ENCODE results near the gene MEX3A.

DNA sequence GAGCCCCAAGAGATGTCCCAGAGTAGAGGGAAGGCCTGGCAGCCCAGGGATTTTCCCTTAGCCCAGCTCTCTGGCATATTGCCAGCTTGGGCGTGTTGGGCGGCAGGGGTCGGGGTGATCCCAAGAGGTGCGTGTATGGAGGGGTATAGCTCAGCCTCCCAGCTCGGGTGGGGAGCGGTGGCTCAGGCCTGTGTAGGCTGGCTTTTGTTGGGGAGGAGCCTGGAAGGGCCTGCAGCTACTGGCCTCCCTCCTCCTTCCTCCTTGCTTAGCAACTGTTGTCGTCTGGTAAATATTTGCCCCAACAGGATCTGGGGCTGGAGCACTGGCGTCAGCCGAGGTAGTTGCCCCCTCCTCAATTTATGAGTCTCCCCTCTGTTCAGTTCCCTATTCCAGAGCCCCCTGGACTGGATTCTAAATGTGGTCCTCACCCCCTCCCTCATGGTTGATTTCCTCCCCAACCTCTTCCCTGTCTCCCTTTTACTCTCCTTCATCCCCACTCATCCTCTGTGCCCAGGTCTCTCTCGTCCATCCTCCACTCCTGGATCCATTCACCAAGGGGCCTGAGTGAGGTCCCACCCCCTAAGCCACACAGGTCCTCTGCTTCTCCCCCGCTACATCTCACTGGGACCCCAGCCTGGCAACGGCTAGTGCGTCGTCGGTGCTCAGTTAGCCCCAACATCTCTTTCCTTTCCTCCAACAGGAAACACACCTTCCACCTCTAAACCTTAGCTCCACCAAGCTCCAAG is 22.0 kb upstream of the MEX3A start:
- TF ChIP-seq, protein P1, sequence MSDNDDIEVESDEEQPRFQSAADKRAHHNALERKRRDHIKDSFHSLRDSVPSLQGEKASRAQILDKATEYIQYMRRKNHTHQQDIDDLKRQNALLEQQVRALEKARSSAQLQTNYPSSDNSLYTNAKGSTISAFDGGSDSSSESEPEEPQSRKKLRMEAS (IDR thresholded peaks at IDR 0.05) = no peak
- TF ChIP-seq, protein P2, sequence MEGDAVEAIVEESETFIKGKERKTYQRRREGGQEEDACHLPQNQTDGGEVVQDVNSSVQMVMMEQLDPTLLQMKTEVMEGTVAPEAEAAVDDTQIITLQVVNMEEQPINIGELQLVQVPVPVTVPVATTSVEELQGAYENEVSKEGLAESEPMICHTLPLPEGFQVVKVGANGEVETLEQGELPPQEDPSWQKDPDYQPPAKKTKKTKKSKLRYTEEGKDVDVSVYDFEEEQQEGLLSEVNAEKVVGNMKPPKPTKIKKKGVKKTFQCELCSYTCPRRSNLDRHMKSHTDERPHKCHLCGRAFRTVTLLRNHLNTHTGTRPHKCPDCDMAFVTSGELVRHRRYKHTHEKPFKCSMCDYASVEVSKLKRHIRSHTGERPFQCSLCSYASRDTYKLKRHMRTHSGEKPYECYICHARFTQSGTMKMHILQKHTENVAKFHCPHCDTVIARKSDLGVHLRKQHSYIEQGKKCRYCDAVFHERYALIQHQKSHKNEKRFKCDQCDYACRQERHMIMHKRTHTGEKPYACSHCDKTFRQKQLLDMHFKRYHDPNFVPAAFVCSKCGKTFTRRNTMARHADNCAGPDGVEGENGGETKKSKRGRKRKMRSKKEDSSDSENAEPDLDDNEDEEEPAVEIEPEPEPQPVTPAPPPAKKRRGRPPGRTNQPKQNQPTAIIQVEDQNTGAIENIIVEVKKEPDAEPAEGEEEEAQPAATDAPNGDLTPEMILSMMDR (IDR thresholded peaks at IDR 0.05; ENCODE audit: low read depth, low read length, missing input control) = no peak
